NOMO-1 (cell line): Measurements from ENCODE around the gene D2HGDH.
"Not testable (repeated sequence)": the region's sequence is repeated elsewhere in the genome, so short reads cannot be mapped to it uniquely, and the experiment has no call there.

Experiments used
- DNase-seq, 2 experiments: peaks; one replicate each; lab custom pipeline; 2025; ENCODE audit not compliant: unreplicated experiment in 2 of 2; lab: John Stamatoyannopoulos, UW

D2HGDH gene

DNA sequence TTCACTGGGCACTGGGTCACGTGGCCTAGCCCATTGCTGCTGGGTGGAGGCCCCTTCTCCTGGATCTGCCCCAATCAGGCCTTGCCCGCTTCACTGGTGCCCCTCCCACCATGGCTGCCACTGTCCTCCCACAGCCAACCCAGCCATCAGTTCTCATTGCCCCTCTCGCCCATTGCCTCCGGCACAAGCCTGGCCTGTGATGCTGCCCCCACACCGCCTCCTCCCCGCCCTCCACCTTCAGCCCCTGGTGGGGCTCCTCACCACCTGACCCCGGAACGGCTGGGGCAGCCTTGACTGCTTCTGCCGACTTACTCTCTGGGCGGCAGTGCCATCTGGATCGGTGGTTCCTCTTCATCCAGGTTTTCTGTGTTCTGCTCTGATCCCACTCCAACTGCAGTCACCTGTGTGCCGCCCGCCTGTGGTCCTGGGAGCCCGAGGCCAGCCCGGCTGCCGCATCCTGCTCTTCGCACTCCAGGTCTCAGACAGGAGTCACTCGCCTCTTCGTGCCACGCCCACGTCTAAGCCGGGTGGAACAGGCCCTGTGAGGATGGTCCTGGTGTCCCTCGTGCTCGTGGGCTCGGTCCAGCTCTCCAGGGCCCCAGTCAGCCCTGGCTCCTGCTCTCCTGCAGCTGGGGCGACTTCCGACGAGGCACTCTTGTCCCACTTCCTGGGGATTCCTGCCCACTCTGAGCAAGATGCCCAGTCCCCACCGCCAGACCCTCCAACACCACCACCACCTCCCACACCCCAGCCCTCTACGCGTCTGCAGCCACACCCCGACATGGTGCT lies 14.2 kb downstream of the D2HGDH start:
- no peak for DNase-seq

DNA sequence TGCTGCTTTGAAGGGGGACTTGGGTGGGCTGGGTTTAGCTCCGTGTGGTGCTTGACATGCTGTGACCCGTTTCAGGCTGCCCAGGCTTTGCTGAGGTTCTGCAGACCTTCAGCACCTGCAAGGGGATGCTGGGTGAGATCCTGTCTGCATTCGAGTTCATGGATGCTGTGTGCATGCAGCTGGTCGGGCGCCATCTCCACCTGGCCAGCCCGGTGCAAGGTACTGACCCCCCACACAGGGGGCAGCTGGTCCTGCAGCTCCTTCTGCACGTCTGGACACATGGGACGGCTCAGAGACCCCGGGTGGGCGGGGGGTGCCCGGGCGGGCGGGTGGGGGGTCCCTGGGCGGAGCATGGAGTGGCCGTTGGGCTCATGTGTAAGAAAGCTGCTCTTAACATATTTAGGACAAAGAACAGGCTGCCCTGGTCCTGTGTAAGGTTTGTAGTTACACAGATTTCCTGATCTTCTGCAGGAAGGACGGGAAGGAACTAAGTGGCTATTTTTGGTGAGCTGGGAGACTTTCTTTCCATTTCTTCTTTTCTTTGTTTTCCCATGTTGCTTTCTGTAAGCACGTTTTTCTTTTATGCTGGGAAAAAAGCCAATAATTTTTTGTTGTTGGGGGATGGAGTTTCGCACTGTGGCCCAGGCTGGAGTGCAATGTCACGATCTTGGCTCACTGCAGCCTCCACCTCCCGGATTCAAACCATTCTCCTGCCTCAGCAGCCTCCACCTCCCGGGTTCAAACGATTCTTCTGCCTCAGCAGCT lies 15.8 kb downstream of the D2HGDH start:
- no peak for DNase-seq

DNA sequence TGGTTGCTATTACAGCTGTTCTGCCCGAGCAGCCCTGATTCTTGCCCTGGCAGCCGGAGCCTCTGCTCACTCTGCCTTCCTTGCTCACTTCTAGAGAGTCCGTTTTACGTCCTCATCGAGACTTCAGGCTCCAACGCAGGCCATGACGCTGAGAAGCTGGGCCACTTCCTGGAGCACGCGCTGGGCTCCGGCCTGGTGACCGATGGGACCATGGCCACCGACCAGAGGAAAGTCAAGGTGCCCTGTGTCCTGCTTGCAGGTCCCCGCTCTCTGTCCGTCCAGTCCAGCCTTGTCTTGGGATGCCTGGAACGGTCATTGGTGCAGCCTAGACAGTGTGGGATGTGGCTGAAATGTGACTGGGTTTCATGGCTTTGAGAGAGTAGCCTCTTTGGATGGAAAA lies 16.7 kb downstream of the D2HGDH start:
- DNase-seq = no peak

- no peak for DNase-seq
Measured at GRCh38 chr2:241751776-241752175, 17.3 kb downstream of the D2HGDH start.

- DNase-seq = no peak
Measured at GRCh38 chr2:241752253-241752652, 17.8 kb downstream of the D2HGDH start.

- no peak for DNase-seq
Measured at GRCh38 chr2:241752689-241753276, 18.4 kb downstream of the D2HGDH start.

DNA sequence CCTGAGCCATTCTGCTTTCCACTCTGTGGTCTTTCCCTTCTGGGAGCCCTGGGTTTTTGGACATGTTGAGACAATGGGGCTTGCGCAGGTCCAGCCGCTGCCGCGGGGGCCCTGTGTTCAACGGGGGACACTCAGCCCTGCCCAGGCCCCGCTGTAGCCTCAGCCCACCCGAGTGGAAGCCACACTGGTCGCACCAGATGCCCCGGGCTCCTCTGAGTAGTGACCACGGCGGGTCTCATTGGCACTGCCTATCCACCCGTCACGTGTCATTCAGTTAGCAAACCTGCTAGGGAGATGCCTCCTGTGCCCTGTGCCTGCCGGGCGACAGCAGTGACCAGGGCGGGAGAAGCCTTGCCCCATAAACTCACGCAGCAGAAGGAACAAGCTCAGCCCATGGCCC lies 19.1 kb downstream of the D2HGDH start:
- no peak for DNase-seq

- no peak for DNase-seq
Measured at GRCh38 chr2:241754042-241754441, 19.6 kb downstream of the D2HGDH start.

DNA sequence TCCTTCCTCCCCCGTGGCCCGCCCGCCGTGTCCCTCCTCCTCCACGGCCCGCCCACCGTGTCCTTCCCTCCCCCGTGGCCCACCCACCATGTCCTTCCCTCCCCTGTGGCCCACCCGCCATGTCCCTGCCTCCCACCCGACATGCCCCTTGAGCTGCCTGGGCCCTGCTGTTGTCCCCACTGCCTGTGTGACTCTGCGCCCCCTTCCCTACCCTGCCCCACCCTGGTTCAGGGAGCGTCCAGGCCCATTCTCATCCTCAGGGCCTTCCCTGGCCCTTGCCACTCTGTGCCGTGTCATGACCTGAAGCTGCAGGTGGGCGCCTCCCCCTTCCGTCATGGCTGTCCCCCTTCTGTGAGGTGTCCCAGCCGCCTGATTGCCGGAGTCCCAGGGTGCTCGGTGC lies 20.7 kb downstream of the D2HGDH start:
- DNase-seq = no peak

DNA sequence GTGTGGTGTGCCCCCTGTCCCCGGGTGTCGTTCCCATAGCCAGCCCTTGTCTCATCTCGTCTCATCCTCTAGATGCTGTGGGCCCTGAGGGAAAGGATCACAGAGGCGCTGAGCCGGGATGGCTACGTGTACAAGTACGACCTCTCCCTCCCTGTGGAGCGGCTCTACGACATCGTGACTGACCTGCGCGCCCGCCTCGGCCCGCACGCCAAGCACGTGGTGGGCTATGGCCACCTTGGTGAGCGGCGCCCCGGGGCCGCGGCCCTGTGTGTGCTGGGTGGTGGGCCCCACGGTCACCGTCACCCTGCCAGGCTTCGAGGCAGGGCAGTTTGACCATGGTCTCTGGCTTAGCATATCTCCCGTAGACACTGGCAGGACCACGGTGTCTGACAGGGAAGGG lies 21.3 kb downstream of the D2HGDH start:
- DNase-seq = no peak

DNA sequence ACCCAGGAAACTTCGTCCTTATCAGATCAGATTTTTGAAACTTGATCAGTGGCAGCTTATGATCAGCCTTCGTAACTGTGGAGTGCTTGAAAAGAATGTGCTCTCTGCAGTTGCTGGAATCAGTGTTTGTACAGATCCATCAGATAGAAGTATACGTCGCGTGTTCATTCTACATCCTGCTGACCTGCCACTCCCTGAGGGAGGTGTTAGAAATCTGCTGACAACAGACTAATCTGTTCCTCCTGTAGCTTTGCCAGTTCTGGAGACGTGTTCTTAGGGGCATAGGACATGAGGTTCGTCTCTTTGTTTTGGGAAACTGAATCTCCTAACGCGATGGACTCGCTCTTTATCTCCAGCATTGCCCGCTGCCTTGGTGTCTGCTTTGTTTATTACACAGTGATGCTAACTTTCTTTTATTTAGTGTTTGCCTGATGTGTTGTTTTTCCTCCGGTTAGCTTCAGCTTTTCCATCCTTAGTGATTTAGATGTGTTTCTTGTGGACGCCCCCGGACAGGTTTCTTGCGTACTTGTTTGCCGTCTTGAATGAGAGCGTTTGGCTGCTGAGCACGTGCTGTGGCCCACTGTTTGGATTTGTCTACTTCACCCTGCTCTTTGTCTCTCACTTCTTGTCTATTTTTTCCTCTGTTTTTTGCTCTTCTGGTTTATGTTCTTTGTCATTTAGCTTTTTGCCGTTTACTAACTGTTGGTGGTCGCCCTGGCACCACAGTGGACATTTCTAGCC lies 24.8 kb downstream of the D2HGDH start:
- no peak for DNase-seq

DNA sequence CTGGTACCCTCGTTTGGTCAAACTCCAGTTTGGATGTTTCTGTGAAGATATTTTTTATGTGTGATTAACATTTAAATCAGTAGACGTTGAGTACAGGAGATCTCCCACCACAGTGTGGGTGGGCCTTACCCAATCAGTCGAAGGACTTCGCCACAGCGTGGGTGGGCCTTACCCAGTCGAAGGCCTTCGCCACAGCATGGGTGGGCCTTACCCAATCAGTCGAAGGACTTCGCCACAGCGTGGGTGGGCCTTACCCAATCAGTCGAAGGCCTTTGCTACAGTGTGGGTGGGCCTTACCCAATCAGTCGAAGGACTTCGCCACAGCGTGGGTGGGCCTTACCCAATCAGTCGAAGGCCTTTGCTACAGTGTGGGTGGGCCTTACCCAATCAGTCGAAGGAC lies 25.5 kb downstream of the D2HGDH start:
- DNase-seq = not testable (repeated sequence)

DNA sequence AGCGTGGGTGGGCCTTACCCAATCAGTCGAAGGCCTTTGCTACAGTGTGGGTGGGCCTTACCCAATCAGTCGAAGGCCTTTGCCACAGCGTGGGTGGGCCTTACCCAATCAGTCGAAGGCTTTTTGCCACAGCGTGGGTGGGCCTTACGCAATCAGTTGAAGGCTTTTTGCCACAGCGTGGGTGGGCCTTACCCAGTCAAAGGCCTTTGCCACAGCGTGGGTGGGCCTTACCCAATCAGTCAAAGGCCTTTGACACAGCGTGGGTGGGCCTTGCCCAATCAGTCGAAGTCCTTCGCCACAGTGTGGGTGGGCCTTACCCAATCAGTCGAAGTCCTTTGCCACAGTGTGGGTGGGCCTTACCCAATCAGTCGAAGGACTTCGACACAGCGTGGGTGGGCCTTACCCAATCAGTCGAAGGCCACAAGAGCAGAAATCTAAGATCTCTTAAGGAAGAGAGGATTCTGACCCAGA lies 25.9 kb downstream of the D2HGDH start:
- DNase-seq = no peak

DNA sequence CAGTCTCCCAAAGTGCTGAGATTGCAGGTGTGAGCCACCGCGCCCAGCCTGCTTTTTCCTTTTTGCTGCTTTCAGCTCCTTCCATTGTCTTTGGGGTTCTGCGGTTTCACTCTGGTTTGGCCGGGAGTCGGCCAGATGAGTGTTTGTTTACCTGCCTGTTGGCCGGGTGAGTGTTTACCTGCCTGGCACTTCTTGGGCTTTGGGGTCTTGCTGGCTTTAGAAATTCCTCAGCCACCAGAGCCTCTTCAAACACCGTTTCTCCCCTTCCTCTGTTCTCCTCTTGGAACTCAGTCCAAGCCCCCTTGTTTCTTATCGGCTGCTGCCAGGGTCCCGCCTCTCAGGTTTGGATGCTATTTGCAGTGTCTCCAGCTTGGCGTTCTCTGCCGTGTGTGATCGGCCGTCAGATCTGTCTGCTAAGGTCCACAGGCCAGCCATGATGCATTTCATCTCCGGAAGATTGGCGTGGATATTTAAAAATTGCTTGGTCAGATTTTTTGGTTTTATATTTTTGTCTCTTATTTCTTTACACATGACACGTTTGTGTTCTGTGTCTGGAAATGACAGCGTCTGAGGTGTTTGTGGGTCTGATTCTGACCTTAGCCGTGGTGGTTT lies 28.0 kb downstream of the D2HGDH start:
- no peak for DNase-seq

DNA sequence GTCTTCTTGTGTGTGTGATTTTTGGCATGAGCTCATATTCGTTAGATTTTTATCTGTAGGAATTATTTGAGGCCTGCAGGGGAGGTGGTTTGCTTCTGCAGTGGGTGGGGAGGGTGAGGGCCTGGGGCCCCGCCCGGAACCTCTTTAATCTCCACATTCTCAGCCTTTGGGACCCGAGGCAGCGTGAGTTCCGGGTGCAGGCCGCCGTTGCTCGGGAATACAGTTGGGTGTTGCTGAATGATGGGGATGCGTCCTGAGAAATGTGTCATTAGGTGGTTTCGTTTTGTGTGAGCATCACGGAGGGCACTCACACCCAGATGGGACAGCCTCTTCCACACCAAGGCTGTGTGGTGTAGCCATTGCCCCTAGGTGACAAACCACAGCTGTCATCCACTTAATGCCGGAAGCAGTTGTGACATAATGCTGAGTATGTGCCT lies 28.5 kb downstream of the D2HGDH start:
- peak; percentile 43 to 52 for DNase-seq

DNA sequence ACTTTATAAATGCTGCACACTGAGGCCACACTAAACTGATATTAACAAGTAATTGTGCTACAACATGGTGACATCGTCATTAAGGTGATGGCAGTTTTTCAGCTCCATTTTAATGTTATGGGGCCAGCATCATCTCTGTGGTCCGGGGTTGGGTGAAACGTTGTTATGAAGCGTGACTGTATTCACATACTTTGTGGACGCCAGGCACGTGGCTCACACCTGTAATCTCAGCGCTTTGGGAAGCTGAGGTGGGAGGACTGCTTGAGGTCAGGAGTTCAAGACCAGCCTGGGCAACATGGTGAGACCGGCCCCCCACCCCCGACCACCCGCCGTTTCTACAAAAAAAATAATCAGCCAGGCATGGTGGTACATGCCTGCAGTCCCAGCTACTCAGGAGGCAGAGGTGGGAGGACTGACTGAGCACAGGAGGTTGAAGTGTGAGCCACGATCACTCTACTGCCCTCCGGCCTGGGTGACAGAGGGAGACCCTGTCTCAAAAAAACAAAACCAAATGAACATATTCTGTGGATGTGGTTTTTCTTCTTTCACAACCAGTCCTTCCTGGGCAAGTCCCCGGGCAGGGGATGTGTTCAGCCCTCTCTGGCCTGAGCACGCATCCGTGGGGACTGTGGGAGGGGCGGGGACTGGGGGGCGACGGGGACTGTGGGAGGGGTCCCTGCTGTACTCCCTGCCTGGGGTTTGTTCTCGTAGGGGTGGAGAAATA lies 29.3 kb downstream of the D2HGDH start:
- DNase-seq = no peak

DNA sequence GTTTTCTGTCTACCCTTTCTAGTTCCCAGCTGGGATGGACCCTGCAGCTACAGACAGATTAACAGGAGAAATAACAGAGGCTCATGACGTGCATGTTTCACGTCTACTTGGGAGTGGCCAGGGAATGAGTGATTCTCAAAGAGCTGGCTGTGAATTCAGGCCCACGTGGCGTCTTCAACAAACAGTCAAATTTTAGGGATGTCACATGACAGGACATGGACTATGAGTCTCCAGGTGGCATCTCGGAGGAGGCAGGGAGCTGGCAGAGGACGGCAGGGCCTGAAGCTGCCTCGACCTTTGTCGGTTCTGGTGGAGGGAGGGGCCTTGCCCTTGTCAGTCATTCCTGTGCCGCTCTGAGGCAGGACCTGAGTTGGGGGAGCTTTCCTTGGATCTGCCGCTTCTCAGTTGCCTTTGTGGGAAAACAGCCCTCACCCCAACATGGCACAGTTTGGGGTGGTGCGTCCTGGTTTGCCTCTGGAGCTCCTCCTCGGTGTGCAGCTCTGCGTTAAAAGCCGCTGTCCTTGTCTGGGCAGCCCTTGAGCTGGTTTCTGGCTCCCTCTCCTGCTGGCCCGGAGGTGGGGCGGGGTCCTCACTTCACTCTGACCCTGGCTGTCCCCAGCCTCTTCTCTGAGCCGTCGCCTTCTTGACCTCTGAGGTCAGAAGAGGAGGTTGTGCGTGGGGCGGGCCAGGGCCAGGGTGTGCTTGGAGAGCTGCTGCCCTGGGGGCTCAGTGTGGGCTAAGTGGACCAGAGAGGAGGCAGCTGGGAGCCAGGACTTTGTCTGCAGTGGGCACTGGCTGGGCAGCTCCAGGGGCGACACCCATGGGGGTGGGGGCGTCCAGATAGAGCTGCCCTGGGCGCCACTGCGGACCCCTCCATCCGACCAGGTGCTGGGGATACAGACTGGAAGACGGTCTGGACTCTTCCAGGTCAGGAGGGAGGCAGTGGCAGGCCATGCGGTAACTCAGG lies 30.1 kb downstream of the D2HGDH start:
- no peak for DNase-seq

GRCh38 chr2:241767464-241768250 lies 33.2 kb downstream of the D2HGDH start:
- no peak for DNase-seq
